H1 (cell line): Measurements from ENCODE around the gene CROCC2. TPM values are rescaled to one million over a fixed set of nuclear protein-coding genes. Genes with fewer than 3 reads are reported as not detected.

Experiments used
- CTCF ChIA-PET: fragments of 300-600 bp; sonication (Branson Sonifier 250); formaldehyde crosslinking; loops from one replicate; lab custom pipeline; 2021; ENCODE audit not compliant: partially characterized antibody; lab: Charles Lee
- POLR2A ChIA-PET: fragments of 300-600 bp; sonication (Branson Sonifier 250); formaldehyde crosslinking; loops from one replicate; lab custom pipeline; 2021; ENCODE audit warnings: inconsistent platforms; ENCODE audit not compliant: partially characterized antibody; lab: Charles Lee
- DNase-seq, 2 experiments: peaks; one replicate each; pipeline versions ENCODE4 v3.0.0 to v3.0.0-alpha.2; 2010 to 2022; ENCODE audit warnings: low spot score in 2 of 2, low read depth in 1 of 2, mixed read lengths in 1 of 2
- FAIRE-seq: peaks from 2 replicates; lab custom pipeline; 2011; peaks lifted over from hg19 to GRCh38; lab: Jason Lieb, UNC
- H2AFZ ChIP-seq: 2 replicates; pipeline ENCODE4 v1.8.1; 2012; ENCODE audit warnings: low read length, inconsistent platforms
- H2AK5ac ChIP-seq: 2 replicates; pipeline ENCODE4 v1.6.1; 2013; ENCODE audit warnings: low read depth, low read length
- H2BK120ac ChIP-seq: replicated peaks from 2 replicates; pipeline ENCODE3; 2013; ENCODE audit warnings: low read depth, low read length, inconsistent platforms
- H2BK12ac ChIP-seq: 2 replicates; pipeline ENCODE4 v1.6.1; 2013; ENCODE audit warnings: low read depth, low read length
- H2BK15ac ChIP-seq: 2 replicates; pipeline ENCODE4 v1.6.1; 2013; ENCODE audit warnings: low read length
- H2BK20ac ChIP-seq: 2 replicates; pipeline ENCODE4 v1.6.1; 2013; ENCODE audit warnings: low read length
- H2BK5ac ChIP-seq: 2 replicates; pipeline ENCODE4 v1.6.1; 2013; ENCODE audit warnings: low read depth, low read length
- H3K14ac ChIP-seq: 2 replicates; pipeline ENCODE4 v1.6.1; 2013; ENCODE audit warnings: inconsistent platforms; ENCODE audit not compliant: insufficient read length
- H3K18ac ChIP-seq: 2 replicates; pipeline ENCODE4 v1.6.1; 2013; ENCODE audit warnings: low read length; ENCODE audit errors: extremely low read depth
- H3K23ac ChIP-seq: 2 replicates; pipeline ENCODE4 v1.6.1; 2013; ENCODE audit warnings: inconsistent platforms; ENCODE audit not compliant: insufficient read length
- H3K23me2 ChIP-seq: 2 replicates; pipeline ENCODE4 v1.6.1; 2013; ENCODE audit warnings: low read depth, low read length
- H3K27ac ChIP-seq: 2 replicates; pipeline ENCODE4 v1.6.1; 2011; ENCODE audit warnings: low read depth, low read length, inconsistent platforms
- H3K27me3 ChIP-seq, 4 experiments: replicated peaks in 1 of 4; 1 replicate in 1 of 4; 2 replicates in 3 of 4; pipeline versions ENCODE4 v1.6.1 to v1.8.1; 2011 to 2013; ENCODE audit warnings: low read length in 3 of 4, mild to moderate bottlenecking in 3 of 4, inconsistent platforms in 2 of 4, mixed read lengths in 2 of 4, moderate library complexity in 1 of 4; ENCODE audit not compliant: control insufficient read depth in 3 of 4, insufficient read depth in 3 of 4; ENCODE audit errors: extremely low read depth in 1 of 4
- H3K36me3 ChIP-seq, 4 experiments: 2 replicates each; pipeline versions ENCODE4 v1.6.1 to v1.8.1; 2011 to 2013; ENCODE audit warnings: mild to moderate bottlenecking in 4 of 4, low read length in 3 of 4, moderate library complexity in 2 of 4, control low read depth in 1 of 4, inconsistent platforms in 1 of 4; ENCODE audit not compliant: insufficient read depth in 4 of 4, control insufficient read depth in 2 of 4
- H3K4ac ChIP-seq: replicated peaks from 2 replicates; pipeline ENCODE3; 2013; ENCODE audit warnings: low read length, low read depth, mixed read lengths, inconsistent platforms; ENCODE audit not compliant: insufficient read length
- H3K4me1 ChIP-seq, 4 experiments: replicated peaks in 1 of 4; 1 replicate in 1 of 4; 2 replicates in 3 of 4; pipeline versions ENCODE4 v1.6.1 to v1.8.1; 2011 to 2013; ENCODE audit warnings: low read length in 3 of 4, inconsistent platforms in 2 of 4, mixed read lengths in 1 of 4; ENCODE audit not compliant: insufficient read depth in 4 of 4, control insufficient read depth in 3 of 4
- H3K4me2 ChIP-seq, 2 experiments: 2 replicates each; pipeline versions ENCODE4 v1.6.1 to v1.8.1; 2011 to 2013; ENCODE audit warnings: low read depth in 2 of 2, low read length in 2 of 2, control low read depth in 1 of 2, inconsistent platforms in 1 of 2, mild to moderate bottlenecking in 1 of 2; ENCODE audit not compliant: insufficient read depth in 1 of 2
- H3K4me3 ChIP-seq, 4 experiments: fragments of 200-600, 300-600 bp in 1 of 4; sonication (generic), shearing (Covaris generic), sonication (Bioruptor Twin) in 1 of 4; 2 replicates each; pipeline versions ENCODE4 v1.5.1 to v1.8.1; 2011 to 2016; ENCODE audit warnings: low read length in 4 of 4, low read depth in 3 of 4, control low read depth in 2 of 4, inconsistent platforms in 2 of 4, mild to moderate bottlenecking in 2 of 4, mixed read lengths in 1 of 4, moderate library complexity in 1 of 4; ENCODE audit not compliant: insufficient read depth in 2 of 4; ENCODE audit errors: extremely low read depth in 1 of 4
- H3K56ac ChIP-seq: replicated peaks from 2 replicates; pipeline ENCODE3; 2013; ENCODE audit warnings: low read depth, mild to moderate bottlenecking, mixed read lengths, low read length, inconsistent platforms; ENCODE audit not compliant: insufficient read length
- H3K79me1 ChIP-seq: 2 replicates; pipeline ENCODE4 v1.6.1; 2013; ENCODE audit warnings: low read depth, low read length, control low read depth
- H3K79me2 ChIP-seq, 2 experiments: 2 replicates each; pipeline versions ENCODE4 v1.6.1 to v1.8.1; 2012 to 2013; ENCODE audit warnings: low read length in 2 of 2, mild to moderate bottlenecking in 2 of 2, inconsistent platforms in 1 of 2; ENCODE audit not compliant: insufficient read depth in 2 of 2, control insufficient read depth in 1 of 2
- H3K9ac ChIP-seq, 4 experiments: replicated peaks in 1 of 4; 1 replicate in 1 of 4; 2 replicates in 3 of 4; pipeline versions ENCODE4 v1.6.1 to v1.8.1; 2011 to 2013; ENCODE audit warnings: low read depth in 3 of 4, low read length in 3 of 4, control low read depth in 2 of 4, mild to moderate bottlenecking in 2 of 4, moderate library complexity in 2 of 4, inconsistent platforms in 1 of 4; ENCODE audit errors: extremely low read depth in 1 of 4
- H3K9me3 ChIP-seq, 2 experiments: 2 replicates each; pipeline versions ENCODE4 v1.6.1 to v1.8.1; 2012 to 2013; ENCODE audit warnings: mild to moderate bottlenecking in 2 of 2, moderate library complexity in 2 of 2, control low read depth in 1 of 2, inconsistent platforms in 1 of 2, low read depth in 1 of 2, low read length in 1 of 2, mixed read lengths in 1 of 2; ENCODE audit not compliant: insufficient read depth in 2 of 2
- H4K20me1 ChIP-seq, 2 experiments: replicated peaks in 1 of 2; 2 replicates each; pipeline versions ENCODE3 to v1.8.1; 2011 to 2013; ENCODE audit warnings: inconsistent platforms in 2 of 2, low read length in 2 of 2, mild to moderate bottlenecking in 1 of 2; ENCODE audit not compliant: insufficient read depth in 2 of 2, control insufficient read depth in 1 of 2
- H4K5ac ChIP-seq: 2 replicates; pipeline ENCODE4 v1.6.1; 2013; ENCODE audit warnings: low read length, low read depth, mixed read lengths, inconsistent platforms; ENCODE audit not compliant: insufficient read length
- H4K8ac ChIP-seq: 2 replicates; pipeline ENCODE4 v1.8.0; 2013; ENCODE audit warnings: mild to moderate bottlenecking, moderate library complexity, low read length, inconsistent platforms; ENCODE audit not compliant: insufficient read depth; ENCODE audit errors: extremely low read depth
- H4K91ac ChIP-seq: replicated peaks from 2 replicates; pipeline ENCODE3; 2013; ENCODE audit warnings: low read length, mixed read lengths, inconsistent platforms; ENCODE audit not compliant: insufficient read length
- POU5F1 ChIP-seq: IDR thresholded peaks from 2 replicates; pipeline ENCODE4 v1.6.1; 2011; ENCODE audit warnings: low read depth, mild to moderate bottlenecking, low read length, moderate library complexity
- RAD21 ChIP-seq, 2 experiments: IDR thresholded peaks in 1 of 2; conservative IDR thresholded peaks in 1 of 2; 2 replicates each; pipeline ENCODE4 v1.6.1; 2011; ENCODE audit warnings: low read depth in 2 of 2, low read length in 2 of 2, improper control_type of control experiment in 1 of 2, inconsistent platforms in 1 of 2, mild to moderate bottlenecking in 1 of 2, moderate library complexity in 1 of 2
- YY1 ChIP-seq: IDR thresholded peaks from 2 replicates; pipeline ENCODE4 v1.6.1; 2011; ENCODE audit warnings: low read depth, mild to moderate bottlenecking, low read length
- WGBS, 2 experiments: shearing (Covaris generic) in 1 of 2; methylation state at CpG; one replicate each; pipeline versions ENCODE4 v1.1.6 to v1.1.7; 2013 to 2015; ENCODE audit warnings: low lambda C conversion rate in 2 of 2, mixed read lengths in 2 of 2, inconsistent platforms in 1 of 2, low coverage in 1 of 2, missing lambda C conversion rate in 1 of 2; ENCODE audit not compliant: insufficient replicate concordance in 2 of 2, insufficient coverage in 1 of 2, insufficient read length in 1 of 2; ENCODE audit errors: extremely low coverage in 1 of 2, missing lambda C conversion rate in 1 of 2; 5-methylcytosine and 5-hydroxymethylcytosine counted together
- polyA plus RNA-seq, 7 experiments: library from polyadenylated mRNA; depleted of rRNA in 3 of 7; stranded (reverse) in 5 of 7; unstranded in 2 of 7; fragments of >200 nt in 5 of 7; fragments of 200-250 nt in 2 of 7; gene quantifications; 1 replicate in 5 of 7; 2 replicates in 1 of 7; 4 replicates in 1 of 7; pipeline versions ENCODE4 v1.2.1 to v1.2.3, GENCODE V29; 2011 to 2013; ENCODE audit warnings: missing spikeins in 2 of 7, mixed read lengths in 2 of 7
- total RNA-seq: library from RNA; stranded (reverse); fragmentation: NEBNext Ultra II Directional; extraction: Animal tissue kit (Norgen Biotek cat#: 25700); gene quantifications from 2 replicates; pipeline ENCODE4 v1.2.1, GENCODE V29; 2021

Gene CROCC2
- total and polyA plus RNA-seq, 2 of the 8 experiments (the other 6 are each of a cell fraction or from before 2014, with no cell fraction given): not detected

DNA sequence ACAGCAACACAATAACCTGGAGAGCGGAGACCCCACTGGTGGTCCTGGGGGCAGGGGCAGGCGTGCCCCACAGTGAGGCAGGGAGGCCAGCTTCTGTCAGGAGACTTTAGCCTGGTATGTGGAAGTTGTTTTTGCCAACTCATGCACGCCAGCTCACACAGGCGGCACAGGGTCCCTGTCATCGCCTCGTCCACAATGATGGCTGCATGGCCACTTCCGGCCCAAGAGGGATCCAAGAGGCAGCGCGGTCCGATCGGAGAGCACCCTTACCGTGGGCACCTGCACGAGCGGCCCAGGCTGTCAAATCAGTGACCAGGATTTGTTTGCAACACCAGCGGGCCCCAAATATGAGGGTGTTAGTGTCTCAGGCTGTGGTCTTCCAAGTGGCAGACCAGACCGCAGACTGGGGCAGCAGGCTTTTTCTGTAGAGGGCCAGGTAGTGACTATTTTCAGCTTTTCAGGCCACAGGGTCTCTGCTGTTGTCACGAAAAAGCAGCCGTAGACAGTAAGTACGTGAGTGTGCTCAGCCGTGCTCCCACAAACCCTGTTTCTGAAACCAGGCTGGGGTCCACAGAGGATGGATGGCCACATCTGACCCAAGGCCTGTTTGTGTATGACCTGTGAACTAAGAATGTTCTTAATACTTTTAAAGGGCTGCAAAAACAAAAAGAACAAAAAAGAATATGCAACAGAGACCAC, 113.5 kb downstream of the CROCC2 start:
- CTCF ChIA-PET: interaction anchor here (0.5 to 1.1 kb wide), 2 partner anchors 8 to 82 kb away, joined by 3 read pairs; no protein-coding TSS in a partner anchor
- no peak overlapping the region for H3K9ac ChIP-seq

More for the DNA sequence above, 113.5 kb downstream of the CROCC2 start:
- Histone ChIP-seq H3K4me3 (no peak overlapping the region), H3K4me1 (no peaks in the 10 kb centered on the region; a peak in 1 of 7 replicates), H3K18ac (no peak overlapping the region), H3K56ac (no peak overlapping the region), H2AK5ac (no peak overlapping the region), H2BK20ac (no peak overlapping the region), H3K23ac (no peak overlapping the region), H3K4ac (no peak overlapping the region), H3K4me2 (no peak overlapping the region), H4K5ac (no peak overlapping the region), H2BK120ac (no peak overlapping the region), H3K9me3 (peaks cover under 1 to 5% of the 10 kb centered on the region in 2 experiments; a peak in 2 of 4 replicates), H3K79me2 (no peaks in the 10 kb centered on the region), H3K79me1 (no peaks in the 10 kb centered on the region), H4K20me1 (no peaks in the 10 kb centered on the region), H3K14ac (no peak overlapping the region), H3K23me2 (no peaks in the 10 kb centered on the region), H2BK5ac (no peak overlapping the region), H3K27me3 (no peaks in the 10 kb centered on the region), H4K91ac (no peak overlapping the region), H3K36me3 (no peaks in the 10 kb centered on the region), H3K27ac (no peak overlapping the region), H2BK15ac (no peak overlapping the region), H4K8ac (no peak overlapping the region), H2AFZ (no peak overlapping the region), H2BK12ac (no peak overlapping the region)
- DNase-seq (no peak), FAIRE-seq (no peak)
- 92% methylated on average over 20 of the region's 20 CpGs; no CpG with 5 or more reads in 1 of the 2 experiments for WGBS, 2 experiments
- TF ChIP-seq RAD21 (IDR thresholded peaks at IDR 0.05 in 1 of 2, conservative IDR thresholded peaks at IDR 0.05 in 1 of 2; ENCODE audit: low read depth in 2 of 2, low read length in 2 of 2) (no peak), YY1 (no peak), POU5F1 (no peak)
- POLR2A ChIA-PET: interaction anchor here (2.6 kb wide), 1 partner anchor 10 kb away, joined by 9 read pairs; no protein-coding TSS in a partner anchor
